SK-N-MC (cell line): ENCODE results near the gene PHRF1.

Experiments used
- EZH2 ChIP-seq: fragments of 200-600 bp; sonication (generic); IDR thresholded peaks from one replicate; pipeline ENCODE4 v1.6.1; 2017; ENCODE audit warnings: antibody characterized with exemption
- FOXP2 ChIP-seq: optimal IDR thresholded peaks from 2 replicates; pipeline ENCODE3; 2011; ENCODE audit warnings: mild to moderate bottlenecking, moderate library complexity; ENCODE audit not compliant: insufficient read depth; ENCODE audit errors: extremely low read length, control extremely low read depth

GRCh38 chr11:617912-618682 is 41.8 kb downstream of the PHRF1 start:
- TF ChIP-seq FOXP2 (no peak), EZH2 (no peak)
